Loucy (cell line): ENCODE data around the gene IGFALS.
"Not testable (repeated sequence)": the region's sequence is repeated elsewhere in the genome, so short reads cannot be mapped to it uniquely, and the experiment has no call there.

Experiments
- H2AFZ ChIP-seq: fragments of 200-600 bp; sonication (generic); 2 replicates; pipeline ENCODE4 v1.6.0; 2016; ENCODE audit warnings: antibody characterized with exemption, mild to moderate bottlenecking, low read length, moderate library complexity
- H3F3A ChIP-seq: fragments of 200-600 bp; 2 replicates; pipeline ENCODE4 v1.6.0; 2016; ENCODE audit warnings: antibody characterized with exemption, low read depth, mild to moderate bottlenecking
- H3K27me3 ChIP-seq: fragments of 200-600 bp; sonication (generic); 2 replicates; pipeline ENCODE4 v1.6.1; 2014; ENCODE audit warnings: low read length, mild to moderate bottlenecking; ENCODE audit not compliant: insufficient read depth, poor library complexity, severe bottlenecking
- H3K36me3 ChIP-seq: fragments of 200-600 bp; sonication (generic); 2 replicates; pipeline ENCODE4 v1.6.1; 2016; ENCODE audit warnings: low read length; ENCODE audit not compliant: insufficient read depth
- H3K4me1 ChIP-seq: fragments of 200-600 bp; sonication (generic); 2 replicates; pipeline ENCODE4 v1.5.1; 2014; ENCODE audit warnings: low read length, mild to moderate bottlenecking; ENCODE audit not compliant: insufficient read depth, poor library complexity, severe bottlenecking
- H3K4me2 ChIP-seq: fragments of 200-600 bp; sonication (generic); 2 replicates; pipeline ENCODE4 v1.6.0; 2014; ENCODE audit warnings: antibody characterized with exemption, low read length, low read depth, mild to moderate bottlenecking; ENCODE audit not compliant: poor library complexity, severe bottlenecking
- H3K4me3 ChIP-seq: fragments of 200-600 bp; sonication (generic); 2 replicates; pipeline ENCODE4 v1.5.1; 2014; ENCODE audit warnings: low read length, mild to moderate bottlenecking, mixed read lengths; ENCODE audit not compliant: poor library complexity, severe bottlenecking
- H3K79me2 ChIP-seq: fragments of 200-600 bp; sonication (generic); 2 replicates; pipeline ENCODE4 v1.6.1; 2014; ENCODE audit warnings: low read length; ENCODE audit not compliant: insufficient read depth
- H3K9ac ChIP-seq: fragments of 200-600 bp; sonication (generic); 2 replicates; pipeline ENCODE4 v1.6.0; 2014; ENCODE audit warnings: mild to moderate bottlenecking, low read depth, low read length, moderate library complexity; ENCODE audit not compliant: poor library complexity, severe bottlenecking
- H3K9me2 ChIP-seq: fragments of 200-600 bp; sonication (generic); replicated peaks from 2 replicates; pipeline ENCODE4 v1.6.1; 2016; ENCODE audit warnings: low read depth, low read length, mixed read lengths
- H3K9me3 ChIP-seq: fragments of 200-600 bp; sonication (generic); 2 replicates; pipeline ENCODE4 v1.6.1; 2014; ENCODE audit warnings: mild to moderate bottlenecking, antibody characterized with exemption, low read length, low read depth; ENCODE audit not compliant: insufficient read depth
- H4K20me1 ChIP-seq: fragments of 200-600 bp; sonication (generic); 2 replicates; pipeline ENCODE4 v1.6.0; 2014; ENCODE audit warnings: antibody characterized with exemption, low read length, mild to moderate bottlenecking; ENCODE audit not compliant: insufficient read depth, poor library complexity, severe bottlenecking
- CTCF ChIP-seq: fragments of 200-600 bp; sonication (generic); conservative IDR thresholded peaks from 2 replicates; pipeline ENCODE4 v1.5.1; 2014; ENCODE audit warnings: mild to moderate bottlenecking, antibody characterized with exemption, low read length
- EZH2phosphoT487 ChIP-seq: fragments of 200-600 bp; IDR thresholded peaks from 2 replicates; pipeline ENCODE4 v1.6.1; 2018; ENCODE audit warnings: antibody characterized with exemption, mild to moderate bottlenecking, moderate library complexity, borderline replicate concordance

Gene IGFALS

DNA sequence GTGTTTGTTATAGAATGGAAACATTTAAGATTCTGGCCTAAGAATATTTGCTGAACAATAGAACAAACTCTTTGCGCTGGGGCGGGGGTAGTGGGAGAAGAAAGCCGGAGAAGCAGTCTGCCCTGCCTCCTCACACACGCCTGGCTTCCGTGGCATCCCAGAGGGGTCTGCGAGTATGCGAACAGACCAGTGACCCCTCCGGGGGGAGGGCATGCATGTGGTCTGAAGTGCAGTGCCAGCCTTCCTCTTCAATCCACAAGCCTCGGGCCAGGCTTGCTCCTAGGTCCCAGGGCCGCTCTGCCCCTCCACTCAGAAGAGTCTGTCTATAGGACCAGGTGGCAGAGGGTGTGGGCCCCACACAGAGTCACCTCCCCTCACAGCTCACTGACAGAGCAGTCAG lies 14.1 kb upstream of the IGFALS start:
- Histone ChIP-seq H3K27me3 (no peaks in the 10 kb centered on the region), H3F3A (no peaks in the 10 kb centered on the region), H2AFZ (no peak overlapping the region), H3K4me1 (no peaks in the 10 kb centered on the region), H3K9me3 (no peaks in the 10 kb centered on the region), H3K79me2 (no peaks in the 10 kb centered on the region), H3K36me3 (no peaks in the 10 kb centered on the region), H3K4me3 (no peak overlapping the region), H3K4me2 (no peak overlapping the region), H3K9me2 (no peaks in the 10 kb centered on the region), H4K20me1 (no peaks in the 10 kb centered on the region), H3K9ac (no peak overlapping the region)
- TF ChIP-seq CTCF, result no peak
- TF ChIP-seq EZH2phosphoT487, result no peak

DNA sequence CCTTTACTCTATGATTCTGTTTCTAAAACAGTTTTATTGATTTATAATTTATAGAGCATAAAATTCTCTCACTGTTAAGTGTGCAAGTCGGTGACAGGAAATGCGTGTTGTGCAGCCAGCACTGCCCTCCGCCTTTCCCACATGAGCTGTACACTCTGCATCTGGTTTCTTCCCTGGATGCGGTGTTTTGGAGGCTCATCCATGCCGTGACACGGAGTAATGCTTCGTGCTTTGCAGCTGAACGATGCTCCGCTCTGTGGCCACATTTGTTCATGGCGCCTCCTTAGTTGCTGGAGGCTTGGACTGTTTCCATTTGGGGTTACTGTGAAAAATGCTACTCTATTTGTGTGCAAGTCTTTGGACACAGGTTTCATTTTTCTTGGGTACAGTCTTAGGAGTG lies 7.2 kb upstream of the IGFALS start:
- Histone ChIP-seq H3F3A (no peaks in the 10 kb centered on the region), H3K9ac (no peak overlapping the region), H3K4me3 (no peak overlapping the region), H3K9me3 (no peaks in the 10 kb centered on the region), H3K4me2 (no peak overlapping the region), H3K79me2 (no peaks in the 10 kb centered on the region), H3K36me3 (no peaks in the 10 kb centered on the region), H3K4me1 (no peaks in the 10 kb centered on the region), H4K20me1 (no peaks in the 10 kb centered on the region), H2AFZ (no peak overlapping the region), H3K9me2 (no peaks in the 10 kb centered on the region), H3K27me3 (no peaks in the 10 kb centered on the region)
- no peak for TF ChIP-seq EZH2phosphoT487
- TF ChIP-seq CTCF, result no peak

GRCh38 chr16:1799263-1799662 lies 5.8 kb upstream of the IGFALS start:
- not testable (repeated sequence) for H2AFZ ChIP-seq, H3K9me3 ChIP-seq, H4K20me1 ChIP-seq, H3K4me2 ChIP-seq, H3F3A ChIP-seq, H3K36me3 ChIP-seq, H3K79me2 ChIP-seq, H3K9ac ChIP-seq, H3K9me2 ChIP-seq, H3K4me1 ChIP-seq, H3K27me3 ChIP-seq, H3K4me3 ChIP-seq

GRCh38 chr16:1794908-1795666 lies 1.6 kb upstream of the IGFALS start:
- TF ChIP-seq CTCF, result no peak
- no peak for TF ChIP-seq EZH2phosphoT487
- Histone ChIP-seq H3F3A (no peaks in the 10 kb centered on the region), H3K9me2 (no peaks in the 10 kb centered on the region), H4K20me1 (no peaks in the 10 kb centered on the region), H3K4me1 (no peaks in the 10 kb centered on the region), H3K36me3 (no peaks in the 10 kb centered on the region), H2AFZ (no peak overlapping the region), H3K9me3 (no peaks in the 10 kb centered on the region), H3K9ac (no peak overlapping the region), H3K4me2 (no peak overlapping the region), H3K4me3 (no peak overlapping the region), H3K79me2 (no peaks in the 10 kb centered on the region), H3K27me3 (no peaks in the 10 kb centered on the region)
